Neuron (in vitro differentiated cells): ENCODE measurements around the gene OPN4.

Experiments used
- H2AFZ ChIP-seq: one replicate; pipeline ENCODE4 v1.6.1; 2013; ENCODE audit warnings: low read depth, mild to moderate bottlenecking, inconsistent platforms, low read length, moderate library complexity
- H3K27me3 ChIP-seq: one replicate; pipeline ENCODE4 v1.6.1; 2013; ENCODE audit warnings: low read length; ENCODE audit not compliant: insufficient read depth
- H3K36me3 ChIP-seq: one replicate; pipeline ENCODE4 v1.6.1; 2013; ENCODE audit warnings: low read length; ENCODE audit not compliant: insufficient read depth
- H3K4me1 ChIP-seq: one replicate; pipeline ENCODE4 v1.6.1; 2013; ENCODE audit warnings: low read length; ENCODE audit not compliant: insufficient read depth
- H3K4me3 ChIP-seq: 2 replicates; pipeline ENCODE4 v1.5.1; 2013; ENCODE audit warnings: mild to moderate bottlenecking, low read length, moderate library complexity
- H3K9me3 ChIP-seq: one replicate; pipeline ENCODE4 v1.6.1; 2013; ENCODE audit warnings: low read length

OPN4 gene

GRCh38 chr10:86670290-86670811 lies 16.0 kb downstream of the OPN4 start:
- Histone ChIP-seq H3K27me3 (peaks cover 20% of the 10 kb centered on the region), H3K4me1 (peaks cover 8% of the 10 kb centered on the region), H3K9me3 (no peaks in the 10 kb centered on the region), H3K4me3 (no peak overlapping the region), H3K36me3 (no peaks in the 10 kb centered on the region), H2AFZ (no peak overlapping the region)

- Histone ChIP-seq H3K27me3 (peaks cover 23% of the 10 kb centered on the region), H3K9me3 (no peaks in the 10 kb centered on the region), H3K4me3 (no peak overlapping the region), H3K36me3 (no peaks in the 10 kb centered on the region), H2AFZ (no peak overlapping the region), H3K4me1 (peaks cover 4% of the 10 kb centered on the region)
These were observed 16.5 kb downstream of the OPN4 start for GRCh38 chr10:86670876-86671275.

- Histone ChIP-seq H2AFZ (no peak overlapping the region), H3K36me3 (no peaks in the 10 kb centered on the region), H3K4me3 (no peak overlapping the region), H3K9me3 (no peaks in the 10 kb centered on the region), H3K27me3 (peaks cover 23% of the 10 kb centered on the region), H3K4me1 (peaks cover 4% of the 10 kb centered on the region)
These were observed 17.1 kb downstream of the OPN4 start for GRCh38 chr10:86671419-86671818.

- Histone ChIP-seq H2AFZ (no peak overlapping the region), H3K27me3 (peaks cover 27% of the 10 kb centered on the region), H3K4me3 (no peak overlapping the region), H3K4me1 (peaks cover 4% of the 10 kb centered on the region), H3K9me3 (no peaks in the 10 kb centered on the region), H3K36me3 (no peaks in the 10 kb centered on the region)
These were observed 17.8 kb downstream of the OPN4 start for GRCh38 chr10:86671985-86672710.

GRCh38 chr10:86673216-86673826 lies 19.0 kb downstream of the OPN4 start:
- Histone ChIP-seq H3K4me1 (peaks cover 3% of the 10 kb centered on the region), H2AFZ (no peak overlapping the region), H3K27me3 (peaks cover 27% of the 10 kb centered on the region), H3K36me3 (no peaks in the 10 kb centered on the region), H3K9me3 (no peaks in the 10 kb centered on the region), H3K4me3 (no peak overlapping the region)

GRCh38 chr10:86673827-86674581 lies 19.7 kb downstream of the OPN4 start:
- Histone ChIP-seq H3K27me3 (peaks cover 27% of the 10 kb centered on the region), H2AFZ (no peak overlapping the region), H3K4me1 (no peaks in the 10 kb centered on the region), H3K9me3 (no peaks in the 10 kb centered on the region), H3K36me3 (no peaks in the 10 kb centered on the region), H3K4me3 (no peak overlapping the region)

- no peaks in the 10 kb centered on the region for H3K4me1 ChIP-seq
- H3K4me3 ChIP-seq = no peak overlapping the region
- H2AFZ ChIP-seq = no peak overlapping the region
- H3K36me3 ChIP-seq = no peaks in the 10 kb centered on the region
- H3K9me3 ChIP-seq = no peaks in the 10 kb centered on the region
- peaks cover 27% of the 10 kb centered on the region for H3K27me3 ChIP-seq
These were observed 20.6 kb downstream of the OPN4 start for GRCh38 chr10:86674912-86675311.

- H3K27me3 ChIP-seq = peaks cover 21% of the 10 kb centered on the region
- no peaks in the 10 kb centered on the region for H3K4me1 ChIP-seq
- no peaks in the 10 kb centered on the region for H3K36me3 ChIP-seq
- no peaks in the 10 kb centered on the region for H3K9me3 ChIP-seq
- H3K4me3 ChIP-seq = no peak overlapping the region
- H2AFZ ChIP-seq = no peak overlapping the region
These were observed 23.0 kb downstream of the OPN4 start for GRCh38 chr10:86677374-86677773.

- Histone ChIP-seq H3K36me3 (no peaks in the 10 kb centered on the region), H3K4me1 (peaks cover 10% of the 10 kb centered on the region), H3K27me3 (peaks cover 10% of the 10 kb centered on the region), H3K4me3 (no peak overlapping the region), H3K9me3 (no peaks in the 10 kb centered on the region), H2AFZ (no peak overlapping the region)
These were observed 24.8 kb downstream of the OPN4 start for GRCh38 chr10:86678999-86679792.

GRCh38 chr10:86681047-86681446 lies 26.7 kb downstream of the OPN4 start:
- peaks cover 4% of the 10 kb centered on the region for H3K27me3 ChIP-seq
- H3K36me3 ChIP-seq = no peaks in the 10 kb centered on the region
- peaks cover 28% of the 10 kb centered on the region for H3K4me1 ChIP-seq
- no peaks in the 10 kb centered on the region for H3K9me3 ChIP-seq
- no peak overlapping the region for H3K4me3 ChIP-seq
- H2AFZ ChIP-seq = no peak overlapping the region

GRCh38 chr10:86681722-86682386 lies 27.5 kb downstream of the OPN4 start:
- Histone ChIP-seq H3K4me1 (peaks cover 28% of the 10 kb centered on the region), H3K9me3 (no peaks in the 10 kb centered on the region), H3K27me3 (peaks cover 1% of the 10 kb centered on the region), H2AFZ (no peak overlapping the region), H3K36me3 (no peaks in the 10 kb centered on the region), H3K4me3 (no peak overlapping the region)

- H3K27me3 ChIP-seq = no peaks in the 10 kb centered on the region
- peaks cover 28% of the 10 kb centered on the region for H3K4me1 ChIP-seq
- H3K4me3 ChIP-seq = no peak overlapping the region
- H3K9me3 ChIP-seq = no peaks in the 10 kb centered on the region
- H3K36me3 ChIP-seq = no peaks in the 10 kb centered on the region
- no peak overlapping the region for H2AFZ ChIP-seq
These were observed 28.3 kb downstream of the OPN4 start for GRCh38 chr10:86682675-86683074.
